Endodermal cell (in vitro differentiated cells): ENCODE results near the gene ANKK1. TPM values are rescaled to one million over a fixed set of nuclear protein-coding genes. Genes with fewer than 3 reads are reported as not detected.

Source experiments
- DNase-seq: peaks from one replicate; pipeline ENCODE4 v3.0.0-alpha.2; 2017
- H3K27ac ChIP-seq: 2 replicates; pipeline ENCODE4 v1.5.1; 2013; ENCODE audit warnings: mild to moderate bottlenecking, low read depth, low read length, moderate library complexity
- H3K27me3 ChIP-seq: 2 replicates; pipeline ENCODE4 v1.6.1; 2013; ENCODE audit warnings: mild to moderate bottlenecking, low read length, moderate library complexity; ENCODE audit not compliant: insufficient read depth, control insufficient read depth, poor library complexity, severe bottlenecking
- H3K36me3 ChIP-seq: 2 replicates; pipeline ENCODE4 v1.7.0; 2013; ENCODE audit warnings: mild to moderate bottlenecking, low read length, moderate library complexity; ENCODE audit not compliant: control insufficient read depth, insufficient read depth
- H3K4me1 ChIP-seq: one replicate; pipeline ENCODE4 v1.7.0; 2013; ENCODE audit warnings: low read length; ENCODE audit not compliant: control insufficient read depth, insufficient read depth
- H3K4me3 ChIP-seq: 2 replicates; pipeline ENCODE4 v1.5.1; 2013; ENCODE audit warnings: mild to moderate bottlenecking, low read length, moderate library complexity
- H3K9ac ChIP-seq: 2 replicates; pipeline ENCODE4 v1.6.1; 2013; ENCODE audit warnings: mild to moderate bottlenecking, low read length, moderate library complexity; ENCODE audit not compliant: poor library complexity, severe bottlenecking; ENCODE audit errors: extremely low read depth
- H3K9me3 ChIP-seq: 2 replicates; pipeline ENCODE4 v1.6.1; 2013; ENCODE audit warnings: mild to moderate bottlenecking, low read length, moderate library complexity; ENCODE audit not compliant: control insufficient read depth
- H3K27ac Mint-ChIP-seq: 2 replicates; pipeline ENCODE4 v1.8.0; 2020; ENCODE audit warnings: mixed read lengths
- H3K27me3 Mint-ChIP-seq: 2 replicates; pipeline ENCODE4 v1.8.0; 2021; ENCODE audit warnings: mild to moderate bottlenecking, mixed read lengths; ENCODE audit not compliant: insufficient read depth
- H3K36me3 Mint-ChIP-seq: 2 replicates; pipeline ENCODE4 v1.8.0; 2020; ENCODE audit warnings: low read depth, mixed read lengths
- H3K4me1 Mint-ChIP-seq: 2 replicates; pipeline ENCODE4 v1.8.0; 2020; ENCODE audit warnings: mixed read lengths
- H3K4me3 Mint-ChIP-seq: 2 replicates; pipeline ENCODE4 v1.8.0; 2020; ENCODE audit warnings: mild to moderate bottlenecking, moderate library complexity, mixed read lengths
- H3K9me3 Mint-ChIP-seq: 2 replicates; pipeline ENCODE4 v1.8.0; 2020; ENCODE audit warnings: mild to moderate bottlenecking, mixed read lengths
- WGBS, 2 experiments: methylation state at CpG; one replicate each; pipeline versions ENCODE4 v1.1.5 to v1.1.7; 2013; ENCODE audit warnings: missing lambda C conversion rate in 2 of 2, mixed read lengths in 1 of 2; ENCODE audit not compliant: insufficient coverage in 1 of 2, insufficient read length in 1 of 2; 5-methylcytosine and 5-hydroxymethylcytosine counted together
- total RNA-seq, 2 donors: library from RNA; stranded (reverse); fragmentation: NEBNext Ultra II Directional in 1 of 2; extraction: Animal tissue kit (Norgen Biotek cat#: 25700) in 1 of 2; gene quantifications; 2 replicates in 1 of 2; 3 replicates in 1 of 2; pipeline ENCODE4 v1.2.1, GENCODE V29; 2021
- TF ChIP-seq, protein P1 (sequence below): fragments of 200-600 bp; sonication (generic); conservative IDR thresholded peaks from 2 replicates; pipeline ENCODE4 v1.5.0; 2021; ENCODE audit warnings: antibody characterized with exemption, mild to moderate bottlenecking

Gene ANKK1
- total RNA-seq, 2 donors from 2014 or later, result not detected

DNA sequence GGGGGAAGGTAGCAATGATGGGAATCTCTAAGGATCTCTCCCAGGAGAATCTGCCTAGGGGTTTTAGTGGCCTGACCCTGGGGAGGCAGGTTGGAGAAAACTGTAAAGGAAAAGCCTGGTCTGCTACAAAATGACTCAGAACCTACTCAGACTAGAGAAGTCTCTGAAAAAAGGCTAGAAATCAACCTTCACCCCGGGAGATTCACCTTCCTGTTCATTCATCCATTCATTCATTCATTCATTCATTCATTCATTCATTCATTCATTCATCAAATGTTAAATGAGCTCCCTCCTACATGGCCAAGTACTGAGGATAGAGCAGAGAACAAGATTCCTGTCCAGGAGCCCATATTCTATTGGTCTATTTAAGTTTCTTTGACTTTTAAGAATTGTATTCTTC lies 8.9 kb upstream of the ANKK1 start:
- no peak for DNase-seq
- peaks cover 9% of the 10 kb centered on the region for H3K27me3 ChIP-seq
- TF ChIP-seq, protein P1, sequence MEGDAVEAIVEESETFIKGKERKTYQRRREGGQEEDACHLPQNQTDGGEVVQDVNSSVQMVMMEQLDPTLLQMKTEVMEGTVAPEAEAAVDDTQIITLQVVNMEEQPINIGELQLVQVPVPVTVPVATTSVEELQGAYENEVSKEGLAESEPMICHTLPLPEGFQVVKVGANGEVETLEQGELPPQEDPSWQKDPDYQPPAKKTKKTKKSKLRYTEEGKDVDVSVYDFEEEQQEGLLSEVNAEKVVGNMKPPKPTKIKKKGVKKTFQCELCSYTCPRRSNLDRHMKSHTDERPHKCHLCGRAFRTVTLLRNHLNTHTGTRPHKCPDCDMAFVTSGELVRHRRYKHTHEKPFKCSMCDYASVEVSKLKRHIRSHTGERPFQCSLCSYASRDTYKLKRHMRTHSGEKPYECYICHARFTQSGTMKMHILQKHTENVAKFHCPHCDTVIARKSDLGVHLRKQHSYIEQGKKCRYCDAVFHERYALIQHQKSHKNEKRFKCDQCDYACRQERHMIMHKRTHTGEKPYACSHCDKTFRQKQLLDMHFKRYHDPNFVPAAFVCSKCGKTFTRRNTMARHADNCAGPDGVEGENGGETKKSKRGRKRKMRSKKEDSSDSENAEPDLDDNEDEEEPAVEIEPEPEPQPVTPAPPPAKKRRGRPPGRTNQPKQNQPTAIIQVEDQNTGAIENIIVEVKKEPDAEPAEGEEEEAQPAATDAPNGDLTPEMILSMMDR, result no peak
- 71% methylated on average over 1 of the region's 1 CpG for WGBS, 2 experiments
- H3K36me3 ChIP-seq, result no peaks in the 10 kb centered on the region
- H3K4me3 ChIP-seq, result no peak overlapping the region
- H3K9me3 ChIP-seq, result no peaks in the 10 kb centered on the region
- peaks cover 16% of the 10 kb centered on the region for H3K4me1 ChIP-seq
- H3K27me3 Mint-ChIP-seq, result peaks cover 32% of the 10 kb centered on the region
- H3K4me1 Mint-ChIP-seq, result peaks cover 51% of the 10 kb centered on the region
- H3K27ac ChIP-seq, result no peak overlapping the region
- no peak overlapping the region for H3K9ac ChIP-seq
- H3K36me3 Mint-ChIP-seq, result no peaks in the 10 kb centered on the region
- H3K4me3 Mint-ChIP-seq, result no peak overlapping the region
- H3K9me3 Mint-ChIP-seq, result peaks cover 6% of the 10 kb centered on the region
- H3K27ac Mint-ChIP-seq, result no peak overlapping the region

DNA sequence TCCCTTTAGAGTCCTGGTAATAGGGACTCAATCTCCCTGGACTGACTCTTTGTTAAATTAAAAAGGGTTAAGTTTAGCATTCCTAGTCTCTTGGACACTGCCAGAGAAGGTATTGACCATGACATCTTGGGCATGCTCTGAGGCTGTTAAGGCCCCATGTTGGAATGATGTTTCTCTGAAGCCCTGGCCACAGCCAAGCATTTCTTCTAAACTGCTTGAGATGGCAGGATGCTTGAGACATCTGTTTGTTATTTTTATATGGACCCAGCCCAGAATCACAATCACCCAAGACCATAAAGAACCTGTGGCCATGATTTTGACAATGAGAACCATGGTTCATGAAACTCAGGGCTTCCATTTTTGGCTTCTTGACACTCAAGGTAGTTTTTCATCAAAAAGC lies 5.5 kb upstream of the ANKK1 start:
- TF ChIP-seq, protein P1, result no peak
- no peak overlapping the region for H3K4me3 Mint-ChIP-seq
- Histone ChIP-seq H3K9ac (no peak overlapping the region), H3K27ac (no peak overlapping the region), H3K27me3 (peaks cover 19% of the 10 kb centered on the region), H3K9me3 (no peaks in the 10 kb centered on the region), H3K36me3 (no peaks in the 10 kb centered on the region), H3K4me1 (peaks cover 7% of the 10 kb centered on the region), H3K4me3 (no peak overlapping the region)
- H3K36me3 Mint-ChIP-seq, result no peaks in the 10 kb centered on the region
- no peak for DNase-seq
- no peak overlapping the region for H3K27ac Mint-ChIP-seq
- H3K4me1 Mint-ChIP-seq, result peaks cover 30% of the 10 kb centered on the region
- H3K9me3 Mint-ChIP-seq, result peaks cover 6% of the 10 kb centered on the region
- H3K27me3 Mint-ChIP-seq, result peaks cover 46% of the 10 kb centered on the region

DNA sequence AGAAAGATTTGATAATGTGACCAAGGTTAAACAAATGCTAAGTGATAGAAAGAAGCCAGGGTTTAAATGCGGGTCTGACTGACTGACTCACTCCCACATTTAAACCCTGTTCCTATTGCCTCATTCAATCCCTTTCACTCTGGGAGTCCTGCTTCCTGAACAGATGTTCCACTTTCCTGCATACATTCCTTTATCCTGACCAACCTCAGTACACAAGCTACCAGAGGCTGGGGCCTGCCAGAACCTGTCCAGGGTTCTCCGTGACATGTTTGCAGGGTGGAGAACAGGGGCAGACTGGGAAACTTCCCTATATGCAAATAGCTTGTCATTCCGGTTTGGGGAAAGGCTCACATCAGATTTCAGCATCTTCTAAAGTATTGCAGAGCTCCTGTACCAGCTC lies 3.0 kb upstream of the ANKK1 start:
- peaks cover 6% of the 10 kb centered on the region for H3K9me3 Mint-ChIP-seq
- H3K27me3 ChIP-seq, result peaks cover 36% of the 10 kb centered on the region
- H3K36me3 Mint-ChIP-seq, result no peaks in the 10 kb centered on the region
- H3K9ac ChIP-seq, result no peak overlapping the region
- H3K27ac Mint-ChIP-seq, result no peak overlapping the region
- no peak overlapping the region for H3K4me3 ChIP-seq
- peaks cover 16% of the 10 kb centered on the region for H3K4me1 Mint-ChIP-seq
- no peak for DNase-seq
- no peaks in the 10 kb centered on the region for H3K9me3 ChIP-seq
- H3K4me1 ChIP-seq, result peaks cover 2% of the 10 kb centered on the region
- peaks cover 41% of the 10 kb centered on the region for H3K27me3 Mint-ChIP-seq
- TF ChIP-seq, protein P1, result no peak
- no peak overlapping the region for H3K27ac ChIP-seq
- 40 to 82% methylated on average over 1 to 3 of the region's 3 CpGs for WGBS, 2 experiments
- no peaks in the 10 kb centered on the region for H3K36me3 ChIP-seq
- no peak overlapping the region for H3K4me3 Mint-ChIP-seq
